Measurements from ENCODE around the gene HDAC4. TPM values are rescaled to one million over a fixed set of nuclear protein-coding genes. Genes with fewer than 3 reads are reported as not detected.
"Not testable (repeated sequence)": the region's sequence is repeated elsewhere in the genome, so short reads cannot be mapped to it uniquely, and the experiment has no call there.

The HDAC4 gene
- total and polyA plus RNA-seq, 3 donors from 2014 or later, result 29.0 to 67.5 (median 58.7) TPM

DNA sequence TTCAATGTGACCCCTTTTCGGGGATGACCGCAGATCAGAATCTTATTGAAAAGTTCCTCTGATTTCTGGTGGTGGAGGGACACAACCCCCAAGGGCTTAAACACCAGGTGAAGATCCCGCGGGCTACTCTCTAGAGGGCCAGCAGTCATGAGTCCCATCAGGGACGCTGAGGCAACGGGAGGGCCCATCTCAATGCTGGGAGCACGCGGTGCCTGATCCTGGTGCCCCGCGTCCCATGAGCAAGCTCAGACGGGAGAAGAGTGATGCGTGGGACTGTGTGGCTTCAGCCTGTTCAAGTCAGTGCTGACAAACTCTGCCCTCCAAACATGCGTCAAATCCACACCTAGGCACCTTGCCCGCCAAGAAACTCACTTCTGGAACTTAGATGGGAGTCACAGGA is 328.0 kb downstream of the HDAC4 start:
- H3K27ac ChIP-seq, result no peak overlapping the region
- H3K27me3 ChIP-seq, result no peaks in the 10 kb centered on the region
- no peaks in the 10 kb centered on the region for H3K36me3 ChIP-seq (ENCODE audit: low read depth, missing control alignments)
- intact Hi-C loops (cut with DNase I; ENCODE audit: low total_unique reads), result no loop called here
- WGBS, 2 donors, result 99% methylated on average over 13 of the region's 14 CpGs
- H3K9me3 ChIP-seq, result no peaks in the 10 kb centered on the region
- TF ChIP-seq, protein P1, sequence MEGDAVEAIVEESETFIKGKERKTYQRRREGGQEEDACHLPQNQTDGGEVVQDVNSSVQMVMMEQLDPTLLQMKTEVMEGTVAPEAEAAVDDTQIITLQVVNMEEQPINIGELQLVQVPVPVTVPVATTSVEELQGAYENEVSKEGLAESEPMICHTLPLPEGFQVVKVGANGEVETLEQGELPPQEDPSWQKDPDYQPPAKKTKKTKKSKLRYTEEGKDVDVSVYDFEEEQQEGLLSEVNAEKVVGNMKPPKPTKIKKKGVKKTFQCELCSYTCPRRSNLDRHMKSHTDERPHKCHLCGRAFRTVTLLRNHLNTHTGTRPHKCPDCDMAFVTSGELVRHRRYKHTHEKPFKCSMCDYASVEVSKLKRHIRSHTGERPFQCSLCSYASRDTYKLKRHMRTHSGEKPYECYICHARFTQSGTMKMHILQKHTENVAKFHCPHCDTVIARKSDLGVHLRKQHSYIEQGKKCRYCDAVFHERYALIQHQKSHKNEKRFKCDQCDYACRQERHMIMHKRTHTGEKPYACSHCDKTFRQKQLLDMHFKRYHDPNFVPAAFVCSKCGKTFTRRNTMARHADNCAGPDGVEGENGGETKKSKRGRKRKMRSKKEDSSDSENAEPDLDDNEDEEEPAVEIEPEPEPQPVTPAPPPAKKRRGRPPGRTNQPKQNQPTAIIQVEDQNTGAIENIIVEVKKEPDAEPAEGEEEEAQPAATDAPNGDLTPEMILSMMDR (IDR thresholded peaks at IDR 0.05), result no peak
- no peaks in the 10 kb centered on the region for H3K4me1 ChIP-seq
- H3K4me3 ChIP-seq, result no peak overlapping the region
- no peak for DNase-seq

DNA sequence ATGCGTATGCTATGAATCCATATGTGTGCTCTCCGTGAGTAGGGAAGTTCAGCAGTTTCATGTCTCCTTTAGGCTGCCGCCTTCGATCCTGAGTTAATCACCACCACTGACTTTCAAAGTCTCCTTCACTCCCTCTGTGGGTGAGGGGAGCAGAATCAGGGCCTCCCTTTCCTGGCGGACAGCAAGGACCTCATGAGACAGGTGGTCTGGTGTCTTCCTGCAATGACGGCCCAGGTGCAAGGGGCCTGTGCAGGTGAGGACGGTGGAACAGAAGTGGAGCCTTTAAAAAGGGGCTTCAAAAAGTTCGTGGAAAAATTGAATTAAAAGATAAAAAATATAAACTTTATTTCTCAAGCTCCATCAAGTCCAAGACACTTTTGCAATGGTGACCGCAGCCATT is 330.4 kb downstream of the HDAC4 start:
- H3K4me3 ChIP-seq, result no peak overlapping the region
- no peaks in the 10 kb centered on the region for H3K9me3 ChIP-seq
- no peaks in the 10 kb centered on the region for H3K27me3 ChIP-seq
- intact Hi-C loops (cut with DNase I; ENCODE audit: low total_unique reads), result no loop called here
- no peak for TF ChIP-seq POLR2A (IDR thresholded peaks at IDR 0.05)
- TF ChIP-seq, protein P1 (IDR thresholded peaks at IDR 0.05), result no peak
- DNase-seq, result no peak
- H3K27ac ChIP-seq, result no peak overlapping the region
- 95% methylated on average over 9 of the region's 9 CpGs for WGBS, 2 donors
- H3K4me1 ChIP-seq, result no peaks in the 10 kb centered on the region
- no peaks in the 10 kb centered on the region for H3K36me3 ChIP-seq (ENCODE audit: low read depth, missing control alignments)

DNA sequence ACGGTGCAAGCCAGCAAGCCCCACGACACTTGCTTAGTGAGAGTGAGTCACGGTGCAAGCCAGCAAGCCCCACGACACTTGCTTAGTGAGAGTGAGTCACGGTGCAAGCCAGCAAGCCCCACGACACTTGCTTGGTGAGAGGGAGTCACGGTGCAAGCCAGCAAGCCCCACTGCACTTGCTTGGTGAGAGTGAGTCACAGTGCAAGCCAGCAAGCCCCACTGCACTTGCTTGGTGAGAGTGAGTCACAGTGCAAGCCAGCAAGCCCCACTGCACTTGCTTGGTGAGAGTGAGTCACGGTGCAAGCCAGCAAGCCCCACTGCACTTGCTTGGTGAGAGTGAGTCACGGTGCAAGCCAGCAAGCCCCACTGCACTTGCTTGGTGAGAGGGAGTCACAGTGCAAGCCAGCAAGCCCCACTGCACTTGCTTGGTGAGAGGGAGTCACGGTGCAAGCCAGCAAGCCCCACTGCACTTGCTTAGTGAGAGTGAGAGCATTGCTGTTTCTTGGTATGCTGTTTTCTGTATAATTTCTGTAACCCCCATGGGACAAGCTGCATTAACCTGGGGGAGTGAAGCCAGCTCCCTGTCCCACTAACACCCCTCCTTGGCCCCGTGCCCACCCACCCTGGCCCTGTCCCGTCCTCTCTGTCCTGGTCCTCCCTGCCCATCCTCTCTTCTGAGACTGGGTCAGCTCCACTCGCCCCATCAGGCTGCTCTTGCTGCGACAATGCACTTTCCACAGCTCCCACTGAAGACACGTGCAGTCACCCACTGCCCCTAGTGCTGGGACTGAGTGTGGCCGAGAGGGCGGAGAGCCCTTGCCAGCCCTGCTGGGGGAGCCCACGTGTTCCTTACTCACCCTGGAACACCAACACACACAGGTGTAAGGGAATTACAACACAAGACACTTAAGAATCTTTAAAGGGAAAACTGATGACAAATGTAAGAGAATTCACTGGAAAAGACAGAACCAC is 331.2 kb downstream of the HDAC4 start:
- H3K27ac ChIP-seq; H3K4me3 ChIP-seq; H3K4me1 ChIP-seq; H3K36me3 ChIP-seq (ENCODE audit: low read depth, missing control alignments); intact Hi-C loops (cut with DNase I; ENCODE audit: low total_unique reads); DNase-seq; H3K27me3 ChIP-seq; H3K9me3 ChIP-seq: not testable (repeated sequence)
- 84 to 93% methylated on average over 12 to 14 of the region's 18 CpGs for WGBS, 2 donors

DNA sequence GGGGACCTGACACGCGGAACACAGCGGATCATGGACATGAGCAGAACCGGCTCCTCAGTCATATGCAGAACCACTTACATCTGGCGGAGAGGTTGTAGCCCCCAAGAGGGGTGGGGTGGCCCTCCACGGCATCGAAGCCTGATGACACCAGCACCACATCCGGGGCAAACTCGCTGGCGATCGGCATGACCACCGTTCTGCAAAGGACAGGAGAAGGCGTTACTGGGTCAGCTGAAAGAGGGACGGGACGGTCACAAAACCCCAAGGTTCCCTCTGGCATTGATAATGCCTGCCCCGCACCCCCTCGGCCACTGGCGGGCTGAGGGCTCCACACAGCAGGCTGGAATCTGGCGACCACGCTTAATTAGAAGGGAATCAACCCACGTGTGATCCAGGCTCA is 332.4 kb downstream of the HDAC4 start:
- no peak overlapping the region for H3K27ac ChIP-seq
- H3K4me1 ChIP-seq, result no peaks in the 10 kb centered on the region
- H3K9me3 ChIP-seq, result no peaks in the 10 kb centered on the region
- no peaks in the 10 kb centered on the region for H3K36me3 ChIP-seq (ENCODE audit: low read depth, missing control alignments)
- TF ChIP-seq, protein P1 (IDR thresholded peaks at IDR 0.05), result no peak
- TF ChIP-seq POLR2A (IDR thresholded peaks at IDR 0.05), result no peak
- no peaks in the 10 kb centered on the region for H3K27me3 ChIP-seq
- intact Hi-C loops (cut with DNase I; ENCODE audit: low total_unique reads), result no loop called here
- DNase-seq, result no peak
- 95 to 96% methylated on average over 18 to 21 of the region's 21 CpGs for WGBS, 2 donors
- no peak overlapping the region for H3K4me3 ChIP-seq

DNA sequence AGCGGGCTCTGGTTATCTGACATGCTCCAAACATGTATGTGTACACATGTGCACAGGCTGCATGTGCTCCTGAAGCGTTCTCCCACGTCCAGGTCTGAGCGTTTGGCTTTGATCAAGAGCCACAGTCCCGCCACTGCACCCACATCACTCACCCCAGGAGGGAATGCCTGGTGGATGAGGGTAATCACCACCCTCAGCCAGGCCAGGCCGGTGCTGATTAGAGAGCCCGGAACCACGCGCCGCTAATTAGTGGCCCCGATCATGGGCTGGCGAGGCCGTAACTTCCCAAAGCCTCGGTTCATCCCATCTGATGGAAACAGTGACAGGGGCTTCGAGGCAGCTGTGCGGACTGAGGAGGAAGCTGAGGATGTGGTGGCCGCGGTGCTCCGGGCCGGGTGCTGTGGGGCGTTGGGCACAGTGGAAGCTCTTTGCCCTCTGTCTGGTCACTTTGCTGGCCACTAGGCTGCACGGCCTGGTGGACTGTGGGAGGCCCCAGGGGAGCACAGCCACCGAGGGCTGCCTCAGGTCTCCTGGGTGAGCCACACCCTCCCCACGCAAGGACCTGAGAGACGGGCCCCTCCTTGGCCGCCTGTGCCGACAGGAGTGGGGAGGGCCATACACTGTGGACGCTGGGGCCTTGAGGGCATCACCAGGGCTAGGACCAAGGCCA is 333.5 kb downstream of the HDAC4 start:
- no peaks in the 10 kb centered on the region for H3K9me3 ChIP-seq
- no peaks in the 10 kb centered on the region for H3K4me1 ChIP-seq
- H3K4me3 ChIP-seq, result no peak overlapping the region
- intact Hi-C loops (cut with DNase I; ENCODE audit: low total_unique reads), result no loop called here
- TF ChIP-seq POLR2A (IDR thresholded peaks at IDR 0.05), result no peak
- TF ChIP-seq, protein P1 (IDR thresholded peaks at IDR 0.05), result no peak
- WGBS, 2 donors, result 82 to 91% methylated on average over 12 to 28 of the region's 28 CpGs
- no peak for DNase-seq
- no peak overlapping the region for H3K27ac ChIP-seq
- no peaks in the 10 kb centered on the region for H3K27me3 ChIP-seq
- H3K36me3 ChIP-seq (ENCODE audit: low read depth, missing control alignments), result no peaks in the 10 kb centered on the region

All from testis (tissue), 3 donors.